B cell (primary cell): ENCODE data around the gene UBB. TPM values are rescaled to one million over a fixed set of nuclear protein-coding genes. Genes with fewer than 3 reads are reported as not detected.

Experiments
- ATAC-seq: fragments of 200-7000 bp; cut with Tn5 transposase; one replicate; pipeline ENCODE4 v1.10.0; 2021; ENCODE audit warnings: low read depth, mild to moderate bottlenecking, moderate number of reproducible peaks, moderate library complexity
- CTCF ChIA-PET: fragments of 350-600 bp; sonication (Branson Sonifier 250); formaldehyde crosslinking; loops from one replicate; lab custom pipeline; 2021; ENCODE audit warnings: antibody characterized with exemption, inconsistent platforms; lab: Charles Lee
- POLR2A ChIA-PET: fragments of 350-600 bp; sonication (Branson Sonifier 250); formaldehyde crosslinking; loops from one replicate; lab custom pipeline; 2021; ENCODE audit warnings: antibody characterized with exemption; lab: Charles Lee
- DNase-seq: peaks from one replicate; pipeline ENCODE4 v3.0.0; 2013
- H2AFZ ChIP-seq: 2 replicates; pipeline ENCODE4 v1.6.1; 2012; ENCODE audit warnings: mild to moderate bottlenecking, low read depth, low read length; ENCODE audit not compliant: insufficient read depth, poor library complexity, severe bottlenecking
- H3K27ac ChIP-seq, 2 donors: 1 replicate in 1 of 2; 2 replicates in 1 of 2; pipeline ENCODE4 v1.5.1; 2012 to 2013; ENCODE audit warnings: low read length in 2 of 2, mild to moderate bottlenecking in 2 of 2, moderate library complexity in 1 of 2
- H3K27me3 ChIP-seq, 4 experiments: fragments of 200-600 bp in 1 of 4; sonication (generic) in 1 of 4; replicated peaks in 1 of 4; 1 replicate in 2 of 4; 2 replicates in 2 of 4; pipeline versions ENCODE4 v1.6.1 to v1.7.0; 2013 to 2016; ENCODE audit warnings: low read length in 3 of 4, mild to moderate bottlenecking in 2 of 4, mixed read lengths in 1 of 4, moderate library complexity in 1 of 4; ENCODE audit not compliant: insufficient read depth in 4 of 4, control insufficient read depth in 3 of 4; ENCODE audit errors: control extremely low read depth in 1 of 4
- H3K36me3 ChIP-seq, 2 experiments: replicated peaks in 1 of 2; 1 replicate in 1 of 2; 2 replicates in 1 of 2; pipeline versions ENCODE4 v1.6.1 to v1.7.1; 2013; ENCODE audit warnings: low read length in 1 of 2; ENCODE audit not compliant: insufficient read depth in 2 of 2, control insufficient read depth in 1 of 2; ENCODE audit errors: control extremely low read depth in 1 of 2, extremely low read depth in 1 of 2
- H3K4me1 ChIP-seq, 2 donors: fragments of 200-600 bp in 1 of 2; sonication (generic) in 1 of 2; 1 replicate in 1 of 2; 2 replicates in 1 of 2; pipeline versions ENCODE4 v1.5.1 to v1.6.1; 2013 to 2017; ENCODE audit warnings: low read length in 2 of 2; ENCODE audit not compliant: control insufficient read depth in 2 of 2, insufficient read depth in 2 of 2
- H3K4me2 ChIP-seq: replicated peaks from 2 replicates; pipeline ENCODE3; 2012; ENCODE audit warnings: mild to moderate bottlenecking, low read depth, low read length; ENCODE audit not compliant: poor library complexity, severe bottlenecking
- H3K4me3 ChIP-seq, 5 experiments: fragments of 200-600 bp in 1 of 5; sonication (generic) in 1 of 5; 1 replicate in 3 of 5; 2 replicates in 2 of 5; pipeline versions ENCODE4 v1.5.1 to v1.7.0; 2011 to 2016; ENCODE audit warnings: low read length in 4 of 5, mild to moderate bottlenecking in 4 of 5, low read depth in 2 of 5, control low read depth in 1 of 5, moderate library complexity in 1 of 5; ENCODE audit not compliant: insufficient read depth in 1 of 5; ENCODE audit errors: control extremely low read depth in 1 of 5, extremely low read depth in 1 of 5
- H3K79me2 ChIP-seq: fragments of 200-600 bp; sonication (generic); one replicate; pipeline ENCODE4 v1.6.0; 2016; ENCODE audit warnings: low read length; ENCODE audit not compliant: control insufficient read depth, insufficient read depth
- H3K9ac ChIP-seq: fragments of 200-600 bp; sonication (generic); 2 replicates; pipeline ENCODE4 v1.6.1; 2017; ENCODE audit warnings: mild to moderate bottlenecking, low read length, moderate library complexity
- H3K9me3 ChIP-seq, 3 donors: one replicate each; pipeline versions ENCODE4 v1.6.1 to v1.7.1; 2013; ENCODE audit warnings: low read length in 2 of 3; ENCODE audit not compliant: control insufficient read depth in 2 of 3, insufficient read depth in 1 of 3; ENCODE audit errors: control extremely low read depth in 1 of 3
- H4K20me1 ChIP-seq: 2 replicates; pipeline ENCODE4 v1.6.0; 2012; ENCODE audit warnings: mild to moderate bottlenecking, low read length; ENCODE audit not compliant: insufficient read depth, control insufficient read depth, poor library complexity, severe bottlenecking
- H3K27ac Mint-ChIP-seq: one replicate; pipeline ENCODE4 v1.8.0; 2021; ENCODE audit warnings: mixed read lengths
- H3K27me3 Mint-ChIP-seq: one replicate; pipeline ENCODE4 v1.8.0; 2021; ENCODE audit warnings: mixed read lengths
- H3K4me1 Mint-ChIP-seq: one replicate; pipeline ENCODE4 v1.8.0; 2021; ENCODE audit warnings: mixed read lengths
- H3K4me3 Mint-ChIP-seq: one replicate; pipeline ENCODE4 v1.8.0; 2021; ENCODE audit warnings: mixed read lengths
- H3K9me3 Mint-ChIP-seq: one replicate; pipeline ENCODE4 v1.8.0; 2022; ENCODE audit warnings: mixed read lengths; ENCODE audit not compliant: insufficient read depth
- EZH2 ChIP-seq: IDR thresholded peaks from 2 replicates; pipeline ENCODE4 v1.6.1; 2012; ENCODE audit warnings: borderline replicate concordance, low read depth, mild to moderate bottlenecking, moderate library complexity, low read length; ENCODE audit not compliant: insufficient read depth, poor library complexity, severe bottlenecking
- WGBS: methylation state at CpG from one replicate; pipeline ENCODE4 v1.1.5; 2013; ENCODE audit warnings: missing lambda C conversion rate; ENCODE audit not compliant: insufficient coverage; 5-methylcytosine and 5-hydroxymethylcytosine counted together
- intact Hi-C: fragments of 100-400 bp; cut with micrococcal nuclease; formaldehyde crosslinking; loops from one replicate; pipeline ENCODE4 v1.10.0; 2022
- polyA plus RNA-seq: library from polyadenylated mRNA; depleted of rRNA; stranded (reverse); fragments of >200 nt; gene quantifications from 2 replicates; pipeline ENCODE4 v1.2.3, GENCODE V29; 2012
- total RNA-seq, 2 donors: library from RNA; stranded (reverse); fragments of 120-200 nt in 1 of 2; gene quantifications; 1 replicate in 1 of 2; 2 replicates in 1 of 2; pipeline versions ENCODE4 v1.2.3 to v1.2.4, GENCODE V29; 2013 to 2022
- TF ChIP-seq, protein P1 (sequence below): fragments of 200-600 bp; IDR thresholded peaks from one replicate; pipeline ENCODE4 v1.8.0; 2022; ENCODE audit warnings: antibody characterized with exemption, mild to moderate bottlenecking

UBB gene
- total and polyA plus RNA-seq, 2 donors (not counting 1 experiment from before 2014, with no cell fraction given), result 769 to 1,866 TPM

DNA sequence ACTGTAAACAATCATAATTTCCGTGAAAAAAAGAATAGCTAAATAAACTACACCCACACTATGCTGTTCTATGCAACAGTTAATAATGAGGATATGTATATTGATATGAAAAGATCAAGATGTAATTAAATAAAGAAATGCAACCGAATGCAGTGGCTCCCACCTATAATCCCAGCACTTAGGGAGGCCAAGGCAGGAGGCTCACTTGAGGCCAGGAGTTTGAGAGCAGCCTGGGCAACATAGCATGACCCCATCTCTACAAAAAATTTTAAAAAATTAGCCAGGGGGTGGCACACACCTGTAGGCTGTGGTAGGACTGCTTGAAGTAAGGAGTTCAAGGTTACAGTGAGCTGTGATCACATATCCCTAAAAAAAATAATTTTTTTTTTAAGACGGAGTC lies 42.5 kb upstream of the UBB start:
- CTCF ChIA-PET, result interaction anchor here (0.6 to 1.2 kb wide), 4 partner anchors 11 to 344 kb away, joined by 3 to 7 read pairs (median 3); no protein-coding TSS in a partner anchor
- H3K4me1 Mint-ChIP-seq, result peaks cover 1% of the 10 kb centered on the region
- 100% methylated on average over 1 of the region's 3 CpGs for WGBS
- POLR2A ChIA-PET, result interaction anchor here (0.7 kb wide), 1 partner anchor 115 kb away, joined by 6 read pairs; no protein-coding TSS in a partner anchor
- peaks cover 0 to 4% of the 10 kb centered on the region in 2 donors for H3K4me1 ChIP-seq
- H3K4me3 ChIP-seq, result no peak overlapping the region
- intact Hi-C loops, result no loop called here
- TF ChIP-seq, protein P1, sequence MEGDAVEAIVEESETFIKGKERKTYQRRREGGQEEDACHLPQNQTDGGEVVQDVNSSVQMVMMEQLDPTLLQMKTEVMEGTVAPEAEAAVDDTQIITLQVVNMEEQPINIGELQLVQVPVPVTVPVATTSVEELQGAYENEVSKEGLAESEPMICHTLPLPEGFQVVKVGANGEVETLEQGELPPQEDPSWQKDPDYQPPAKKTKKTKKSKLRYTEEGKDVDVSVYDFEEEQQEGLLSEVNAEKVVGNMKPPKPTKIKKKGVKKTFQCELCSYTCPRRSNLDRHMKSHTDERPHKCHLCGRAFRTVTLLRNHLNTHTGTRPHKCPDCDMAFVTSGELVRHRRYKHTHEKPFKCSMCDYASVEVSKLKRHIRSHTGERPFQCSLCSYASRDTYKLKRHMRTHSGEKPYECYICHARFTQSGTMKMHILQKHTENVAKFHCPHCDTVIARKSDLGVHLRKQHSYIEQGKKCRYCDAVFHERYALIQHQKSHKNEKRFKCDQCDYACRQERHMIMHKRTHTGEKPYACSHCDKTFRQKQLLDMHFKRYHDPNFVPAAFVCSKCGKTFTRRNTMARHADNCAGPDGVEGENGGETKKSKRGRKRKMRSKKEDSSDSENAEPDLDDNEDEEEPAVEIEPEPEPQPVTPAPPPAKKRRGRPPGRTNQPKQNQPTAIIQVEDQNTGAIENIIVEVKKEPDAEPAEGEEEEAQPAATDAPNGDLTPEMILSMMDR, result no peak
- no peak for TF ChIP-seq EZH2
- no peak overlapping the region for H3K9ac ChIP-seq
- H3K27me3 ChIP-seq, result no peaks in the 10 kb centered on the region
- H3K27me3 Mint-ChIP-seq, result no peaks in the 10 kb centered on the region
- H3K4me2 ChIP-seq, result no peak overlapping the region
- no peaks in the 10 kb centered on the region for H3K79me2 ChIP-seq
- no peak overlapping the region for H2AFZ ChIP-seq
- DNase-seq (no peak), ATAC-seq (no peak)
- no peaks in the 10 kb centered on the region for H3K9me3 ChIP-seq
- H3K9me3 Mint-ChIP-seq, result no peaks in the 10 kb centered on the region
- H3K4me3 Mint-ChIP-seq, result no peak overlapping the region
- no peak overlapping the region for H3K27ac ChIP-seq
- peaks cover 0 to 5% of the 10 kb centered on the region in 2 experiments for H3K36me3 ChIP-seq
- no peak overlapping the region for H3K27ac Mint-ChIP-seq
- H4K20me1 ChIP-seq, result no peaks in the 10 kb centered on the region

DNA sequence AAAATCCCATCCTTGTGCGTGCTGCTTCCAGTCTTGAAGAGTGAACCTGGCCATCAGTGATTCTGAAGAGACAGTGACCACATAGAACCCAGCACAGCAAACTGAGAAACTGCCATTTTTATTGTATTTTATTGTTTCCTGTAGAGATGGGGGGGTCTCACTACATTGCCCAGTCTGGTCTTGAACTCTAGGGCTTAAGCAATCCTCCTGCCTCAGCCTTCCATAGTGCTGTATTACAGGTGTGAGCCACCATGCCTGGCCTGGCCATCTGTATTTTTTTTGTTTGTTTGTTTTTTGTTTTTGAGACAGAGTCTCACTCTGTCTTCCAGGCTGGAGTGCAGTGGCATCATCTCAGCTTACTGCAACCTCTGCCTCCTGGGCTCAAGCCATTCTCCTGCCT lies 41.5 kb upstream of the UBB start:
- no peaks in the 10 kb centered on the region for H3K4me1 Mint-ChIP-seq
- Histone ChIP-seq H4K20me1 (no peaks in the 10 kb centered on the region), H3K4me1 (no peaks in the 10 kb centered on the region), H3K36me3 (peaks cover 0 to 11% of the 10 kb centered on the region in 2 experiments), H3K4me2 (no peak overlapping the region), H3K27ac (no peak overlapping the region), H3K4me3 (no peak overlapping the region), H2AFZ (no peak overlapping the region), H3K9me3 (no peaks in the 10 kb centered on the region), H3K9ac (no peak overlapping the region), H3K79me2 (no peaks in the 10 kb centered on the region), H3K27me3 (no peaks in the 10 kb centered on the region)
- H3K27me3 Mint-ChIP-seq, result no peaks in the 10 kb centered on the region
- CTCF ChIA-PET, result interaction anchor here (3.8 kb wide), 1 partner anchor 24 kb away, joined by 11 read pairs; no protein-coding TSS in a partner anchor
- 100% methylated on average over 1 of the region's 1 CpG for WGBS
- DNase-seq (no peak), ATAC-seq (no peak)
- POLR2A ChIA-PET, result no interaction called here
- H3K27ac Mint-ChIP-seq, result no peak overlapping the region
- H3K4me3 Mint-ChIP-seq, result no peak overlapping the region
- TF ChIP-seq, protein P1, result no peak
- no peak for TF ChIP-seq EZH2
- H3K9me3 Mint-ChIP-seq, result no peaks in the 10 kb centered on the region
- intact Hi-C loops, result no loop called here
